H9 (cell line): ENCODE data around the gene RERE. TPM values are rescaled to one million over a fixed set of nuclear protein-coding genes. Genes with fewer than 3 reads are reported as not detected.

ENCODE experiments used
- DNase-seq: peaks from one replicate; pipeline ENCODE4 v3.0.0-alpha.2; 2017
- H2AFZ ChIP-seq: one replicate; pipeline ENCODE4 v1.6.1; 2013; ENCODE audit warnings: mild to moderate bottlenecking, low read length, control low read depth, moderate library complexity
- H2AK5ac ChIP-seq: 2 replicates; pipeline ENCODE4 v1.6.1; 2013; ENCODE audit warnings: low read length, control low read depth, mixed read lengths; ENCODE audit not compliant: insufficient read length
- H2BK120ac ChIP-seq: one replicate; pipeline ENCODE4 v1.6.1; 2013; ENCODE audit warnings: low read depth, mild to moderate bottlenecking, low read length, control low read depth, inconsistent platforms; ENCODE audit not compliant: poor library complexity, severe bottlenecking
- H2BK12ac ChIP-seq: 2 replicates; pipeline ENCODE4 v1.6.1; 2013; ENCODE audit warnings: low read length, control low read depth, mixed read lengths, low read depth; ENCODE audit not compliant: insufficient read length
- H2BK15ac ChIP-seq: 2 replicates; pipeline ENCODE4 v1.6.1; 2013; ENCODE audit warnings: low read depth, low read length, control low read depth
- H2BK20ac ChIP-seq: one replicate; pipeline ENCODE4 v1.6.1; 2013; ENCODE audit warnings: low read depth, mild to moderate bottlenecking, low read length, control low read depth, inconsistent platforms; ENCODE audit not compliant: poor library complexity, severe bottlenecking
- H2BK5ac ChIP-seq: 2 replicates; pipeline ENCODE4 v1.6.1; 2013; ENCODE audit warnings: low read length, control low read depth, mixed read lengths; ENCODE audit not compliant: insufficient read length
- H3K14ac ChIP-seq: 2 replicates; pipeline ENCODE4 v1.6.1; 2013; ENCODE audit warnings: low read length, control low read depth; ENCODE audit not compliant: insufficient read depth
- H3K18ac ChIP-seq: 2 replicates; pipeline ENCODE4 v1.6.1; 2013; ENCODE audit warnings: low read depth, mild to moderate bottlenecking, mixed read lengths, low read length, control low read depth; ENCODE audit not compliant: insufficient read length
- H3K23ac ChIP-seq: 2 replicates; pipeline ENCODE4 v1.6.1; 2013; ENCODE audit warnings: low read length, control low read depth, mixed read lengths, low read depth; ENCODE audit not compliant: insufficient read length
- H3K23me2 ChIP-seq: 2 replicates; pipeline ENCODE4 v1.6.1; 2013; ENCODE audit warnings: low read depth, mild to moderate bottlenecking, mixed read lengths, low read length, control low read depth; ENCODE audit not compliant: insufficient read length, poor library complexity, severe bottlenecking
- H3K27ac ChIP-seq: 2 replicates; pipeline ENCODE4 v1.5.1; 2013; ENCODE audit warnings: low read length, control low read depth, mixed read lengths, low read depth; ENCODE audit not compliant: insufficient read length
- H3K27me3 ChIP-seq: 2 replicates; pipeline ENCODE4 v1.6.1; 2013; ENCODE audit warnings: low read length, control low read depth, inconsistent platforms; ENCODE audit not compliant: insufficient read depth
- H3K4ac ChIP-seq: 2 replicates; pipeline ENCODE4 v1.6.1; 2013; ENCODE audit warnings: low read depth, mild to moderate bottlenecking, control low read depth, inconsistent platforms, low read length, moderate library complexity
- H3K4me1 ChIP-seq: 2 replicates; pipeline ENCODE4 v1.6.1; 2013; ENCODE audit warnings: low read length, control low read depth, inconsistent platforms; ENCODE audit not compliant: insufficient read depth
- H3K4me2 ChIP-seq: 2 replicates; pipeline ENCODE4 v1.6.1; 2013; ENCODE audit warnings: low read length, control low read depth, mixed read lengths; ENCODE audit not compliant: insufficient read length, insufficient read depth
- H3K56ac ChIP-seq: 2 replicates; pipeline ENCODE4 v1.6.1; 2013; ENCODE audit warnings: low read depth, mild to moderate bottlenecking, mixed read lengths, low read length, control low read depth; ENCODE audit not compliant: insufficient read length
- H3K79me1 ChIP-seq: 2 replicates; pipeline ENCODE4 v1.6.1; 2013; ENCODE audit warnings: low read depth, mild to moderate bottlenecking, moderate library complexity, low read length, control low read depth, inconsistent platforms; ENCODE audit not compliant: insufficient read depth, poor library complexity, severe bottlenecking
- H3K79me2 ChIP-seq: 2 replicates; pipeline ENCODE4 v1.6.1; 2013; ENCODE audit warnings: low read length, control low read depth, inconsistent platforms; ENCODE audit not compliant: insufficient read depth
- H3K9ac ChIP-seq: 2 replicates; pipeline ENCODE4 v1.6.1; 2013; ENCODE audit warnings: low read length, control low read depth, mixed read lengths; ENCODE audit not compliant: insufficient read length; ENCODE audit errors: extremely low read depth
- H3K9me3 ChIP-seq: one replicate; pipeline ENCODE4 v1.6.1; 2013; ENCODE audit warnings: low read depth, low read length, inconsistent platforms; ENCODE audit not compliant: control insufficient read depth
- H3T11ph ChIP-seq: one replicate; pipeline ENCODE4 v1.6.1; 2013; ENCODE audit warnings: mild to moderate bottlenecking, low read length, control low read depth, inconsistent platforms
- H4K20me1 ChIP-seq: one replicate; pipeline ENCODE4 v1.6.1; 2013; ENCODE audit not compliant: control insufficient read depth, insufficient read length, insufficient read depth
- H4K5ac ChIP-seq: 2 replicates; pipeline ENCODE4 v1.6.1; 2013; ENCODE audit warnings: low read depth, mild to moderate bottlenecking, mixed read lengths, low read length, control low read depth; ENCODE audit not compliant: insufficient read length
- H4K8ac ChIP-seq: replicated peaks from 2 replicates; pipeline ENCODE4 v1.6.1; 2013; ENCODE audit warnings: low read length, control low read depth, mixed read lengths, low read depth; ENCODE audit not compliant: insufficient read length
- H4K91ac ChIP-seq: 2 replicates; pipeline ENCODE4 v1.6.1; 2013; ENCODE audit warnings: low read depth, mild to moderate bottlenecking, moderate library complexity, mixed read lengths, low read length, control low read depth; ENCODE audit not compliant: insufficient read length
- H3K27ac Mint-ChIP-seq, 3 experiments: 2 replicates in 2 of 3; 3 replicates in 1 of 3; pipeline ENCODE4 v1.8.0; 2020 to 2021; ENCODE audit warnings: mixed read lengths in 3 of 3, mild to moderate bottlenecking in 1 of 3, moderate library complexity in 1 of 3
- H3K27me3 Mint-ChIP-seq: 2 replicates; pipeline ENCODE4 v1.8.0; 2021; ENCODE audit warnings: low read depth, mild to moderate bottlenecking, moderate library complexity, mixed read lengths
- H3K36me3 Mint-ChIP-seq, 3 experiments: 2 replicates in 2 of 3; 3 replicates in 1 of 3; pipeline ENCODE4 v1.8.0; 2020 to 2021; ENCODE audit warnings: low read depth in 3 of 3, mixed read lengths in 3 of 3; ENCODE audit not compliant: insufficient read depth in 1 of 3
- H3K4me1 Mint-ChIP-seq, 2 experiments: 2 replicates each; pipeline ENCODE4 v1.8.0; 2020; ENCODE audit warnings: mixed read lengths in 2 of 2
- H3K4me3 Mint-ChIP-seq, 2 experiments: 2 replicates in 1 of 2; 3 replicates in 1 of 2; pipeline ENCODE4 v1.8.0; 2020 to 2021; ENCODE audit warnings: mild to moderate bottlenecking in 2 of 2, mixed read lengths in 2 of 2, moderate library complexity in 1 of 2
- H3K9me3 Mint-ChIP-seq, 2 experiments: 2 replicates in 1 of 2; 3 replicates in 1 of 2; pipeline ENCODE4 v1.8.0; 2020; ENCODE audit warnings: mild to moderate bottlenecking in 2 of 2, mixed read lengths in 2 of 2, moderate library complexity in 1 of 2
- CTCF ChIP-seq: fragments of 200-600 bp; sonication (generic); conservative IDR thresholded peaks from 3 replicates; pipeline ENCODE4 v1.8.0; 2021; ENCODE audit warnings: antibody characterized with exemption, mild to moderate bottlenecking
- WGBS: extraction: QIAGEN DNeasy Blood & Tissue Kit; methylation state at CpG from one replicate; pipeline ENCODE4 v1.1.7; 2013; ENCODE audit warnings: missing lambda C conversion rate, low lambda C conversion rate, mixed read lengths; ENCODE audit not compliant: insufficient read length; ENCODE audit errors: extremely low coverage; 5-methylcytosine and 5-hydroxymethylcytosine counted together
- total RNA-seq: library from RNA; stranded (reverse); gene quantifications from 2 replicates; pipeline ENCODE4 v1.2.1, GENCODE V29; 2021

Gene RERE
- total RNA-seq, 1 experiment from 2014 or later = 103 TPM

DNA sequence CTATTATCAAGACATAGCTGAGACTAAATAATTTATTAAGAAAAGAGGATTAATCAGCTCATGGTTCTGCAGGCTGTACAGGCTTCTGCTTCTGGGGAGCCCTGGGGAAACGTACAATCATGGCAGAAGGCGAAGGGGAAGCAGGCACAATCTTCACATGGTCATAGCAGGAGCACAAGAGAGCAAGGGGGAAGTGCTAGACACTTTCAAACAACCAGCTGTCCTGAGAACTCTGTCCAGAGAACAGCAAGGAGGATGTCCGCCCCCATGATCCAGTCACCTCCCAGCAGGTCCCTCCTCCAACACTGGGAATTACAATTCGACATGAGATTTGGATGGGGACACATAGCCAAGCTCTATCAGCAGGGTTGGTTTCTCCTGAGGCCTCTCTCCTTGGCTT is 509.8 kb downstream of the RERE start:
- Mint-ChIP-seq H3K4me1 (peaks cover 3 to 5% of the 10 kb centered on the region in 2 experiments; a peak in 1 of 4 replicates), H3K9me3 (peaks cover 0 to 7% of the 10 kb centered on the region in 2 experiments; a peak in 3 of 5 replicates), H3K27me3 (no peaks in the 10 kb centered on the region), H3K4me3 (no peak overlapping the region), H3K27ac (no peak overlapping the region), H3K36me3 (peaks cover 2 to 8% (median 5%) of the 10 kb centered on the region in 3 experiments; a peak in 4 of 7 replicates)
- no peak for DNase-seq
- no peak overlapping the region for H2BK12ac ChIP-seq
- H3K23ac ChIP-seq = no peak overlapping the region
- no peak overlapping the region for H4K8ac ChIP-seq
- H3K4me1 ChIP-seq = no peaks in the 10 kb centered on the region
- WGBS = no CpG with 5 or more reads among the region's 4 CpGs
- no peak overlapping the region for H4K91ac ChIP-seq
- no peak overlapping the region for H3K9ac ChIP-seq
- no peak overlapping the region for H2BK20ac ChIP-seq
- H3K18ac ChIP-seq = no peak overlapping the region
- H3K4ac ChIP-seq = no peak overlapping the region
- H3K27me3 ChIP-seq = no peaks in the 10 kb centered on the region
- H2AK5ac ChIP-seq = no peak overlapping the region
- no peak overlapping the region for H2BK120ac ChIP-seq
- no peaks in the 10 kb centered on the region for H3K23me2 ChIP-seq
- no peaks in the 10 kb centered on the region for H3K79me1 ChIP-seq
- no peaks in the 10 kb centered on the region for H4K20me1 ChIP-seq
- no peak overlapping the region for H2BK5ac ChIP-seq
- H4K5ac ChIP-seq = no peak overlapping the region
- no peak overlapping the region for H3K4me2 ChIP-seq
- no peak overlapping the region for H3K27ac ChIP-seq
- H2AFZ ChIP-seq = no peak overlapping the region
- H3K9me3 ChIP-seq = no peaks in the 10 kb centered on the region
- H3K56ac ChIP-seq = no peak overlapping the region
- H2BK15ac ChIP-seq = no peak overlapping the region
- no peak overlapping the region for H3K14ac ChIP-seq
- no peaks in the 10 kb centered on the region for H3K79me2 ChIP-seq
- no peak for TF ChIP-seq CTCF
- no peak overlapping the region for H3T11ph ChIP-seq
